GM21825 (cell line): ENCODE results near the gene MICU1.
"Not testable (repeated sequence)": the region's sequence is repeated elsewhere in the genome, so short reads cannot be mapped to it uniquely, and the experiment has no call there.

ENCODE experiments used
- ATAC-seq: cut with Tn5 transposase; IDR thresholded peaks from one replicate; pipeline ENCODE4 v1.9.1; 2021; ENCODE audit warnings: mild to moderate bottlenecking, moderate library complexity; ENCODE audit not compliant: unreplicated experiment

MICU1 gene

GRCh38 chr10:72353028-72353964 lies 272.6 kb downstream of the MICU1 start:
- no peak for ATAC-seq

DNA sequence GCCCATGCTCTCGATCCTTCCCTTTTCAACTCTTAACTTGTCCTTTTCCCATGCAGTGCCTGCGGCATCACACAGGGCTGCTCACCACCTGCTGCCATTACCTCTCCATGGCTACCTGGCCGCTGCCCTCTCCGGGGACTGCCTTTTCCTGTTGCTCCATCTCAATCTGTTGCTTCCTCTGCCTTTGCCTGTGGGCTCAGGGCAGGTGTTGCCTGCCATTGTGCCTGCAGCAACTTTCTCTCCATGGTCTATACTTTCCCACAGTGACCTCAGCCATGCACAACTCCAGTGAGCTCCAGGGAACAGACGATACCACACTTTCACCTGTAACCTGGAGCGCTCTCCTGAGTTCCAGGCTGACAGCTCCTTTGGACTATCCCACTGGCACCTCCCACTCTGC lies 274.4 kb downstream of the MICU1 start:
- no peak for ATAC-seq

DNA sequence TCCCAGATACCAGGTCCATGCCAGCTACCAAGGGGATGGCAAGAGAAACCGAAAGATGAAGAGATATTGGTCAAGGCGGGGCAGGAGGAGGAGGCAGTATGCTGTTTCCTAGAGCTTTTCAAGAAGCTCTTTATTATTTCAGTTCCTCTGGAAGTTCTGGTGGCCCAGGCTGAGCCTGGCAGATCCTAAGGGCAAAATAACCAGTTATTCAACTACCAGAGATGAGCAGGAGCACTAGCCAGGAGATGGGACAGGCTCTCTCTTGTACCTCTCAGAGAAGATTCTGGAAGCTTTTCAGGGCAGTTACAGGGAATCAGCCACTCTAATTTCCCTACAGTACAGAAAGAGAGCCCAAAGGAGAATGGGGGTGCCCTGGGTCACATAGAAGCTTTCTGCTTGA lies 276.4 kb downstream of the MICU1 start:
- no peak for ATAC-seq

DNA sequence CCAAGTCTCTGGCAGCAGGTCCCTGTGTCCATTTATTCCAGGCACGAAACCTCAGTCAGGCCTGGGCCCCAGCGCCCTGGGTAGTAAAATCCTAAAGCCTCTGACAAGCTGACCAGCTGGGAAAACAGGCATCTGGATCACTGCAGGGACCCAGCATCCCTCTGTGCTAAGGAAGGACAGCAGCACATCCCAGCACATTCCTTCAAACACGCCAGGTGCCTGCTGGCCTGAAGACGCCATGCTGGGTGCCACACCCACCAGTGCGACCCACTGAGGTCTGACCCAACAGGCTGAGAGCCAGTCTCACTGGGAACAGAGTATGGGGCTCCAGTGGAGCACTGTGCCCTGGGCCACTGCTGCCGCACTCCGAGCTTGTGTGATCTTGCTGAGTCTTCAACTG lies 277.6 kb downstream of the MICU1 start:
- no peak for ATAC-seq

DNA sequence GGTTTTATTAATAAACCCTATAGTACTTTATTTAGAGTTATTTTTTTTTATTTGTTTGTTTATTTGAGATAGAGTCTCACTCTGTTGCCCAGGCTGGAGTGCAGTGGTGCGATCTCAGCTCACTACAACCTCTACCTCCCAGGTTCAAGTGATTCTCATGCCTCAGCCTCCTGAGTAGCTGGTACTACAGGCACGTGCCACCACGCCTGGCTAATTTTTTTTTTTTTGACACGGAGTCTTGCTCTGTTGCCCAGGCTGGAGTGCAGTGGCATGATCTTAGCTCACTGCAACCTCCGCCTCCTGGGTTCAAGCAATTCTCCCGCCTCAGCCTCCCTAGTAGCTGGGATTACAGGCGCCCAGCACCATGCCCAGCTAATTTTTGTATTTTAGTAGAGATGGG lies 279.8 kb downstream of the MICU1 start:
- not testable (repeated sequence) for ATAC-seq

DNA sequence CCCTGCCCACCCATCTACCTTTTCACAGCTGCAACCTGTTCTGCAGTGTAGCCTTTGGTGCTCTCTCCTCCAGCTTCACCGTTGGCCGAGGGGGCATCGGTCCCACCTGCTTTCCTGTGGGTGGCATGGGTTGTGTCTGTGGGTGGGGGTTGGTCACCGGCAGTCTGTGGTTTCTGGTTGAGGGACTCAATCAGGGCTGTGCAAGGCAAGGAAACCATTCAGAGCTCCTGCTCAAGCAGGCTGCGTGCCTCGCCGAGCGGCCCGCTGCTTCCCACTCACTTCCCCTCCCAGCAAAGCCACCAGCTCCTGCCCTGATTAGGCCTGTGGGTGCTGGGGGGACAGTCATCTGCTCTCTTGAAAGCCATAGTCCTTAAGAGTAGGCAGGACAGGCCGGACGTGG lies 280.9 kb downstream of the MICU1 start:
- no peak for ATAC-seq

DNA sequence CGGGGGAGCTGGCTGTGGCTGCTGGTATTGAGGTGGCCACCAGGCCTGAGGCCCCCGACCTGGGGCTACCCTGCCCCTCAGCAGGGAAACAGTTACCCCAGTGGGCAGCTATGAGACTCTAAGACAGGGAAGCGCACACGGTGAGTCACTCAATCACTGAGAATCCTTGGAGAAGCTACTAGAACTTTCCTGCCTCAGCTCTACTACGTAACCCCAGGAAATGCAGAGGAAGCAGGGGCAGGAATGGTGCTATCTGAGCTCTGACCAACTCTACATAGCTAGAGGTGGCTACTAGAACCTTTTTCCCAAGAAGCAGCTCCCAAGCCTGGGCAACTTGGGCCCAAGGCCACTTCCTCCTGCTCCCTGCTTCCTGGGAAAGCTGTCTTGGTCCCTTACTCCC lies 283.0 kb downstream of the MICU1 start:
- ATAC-seq, result no peak

DNA sequence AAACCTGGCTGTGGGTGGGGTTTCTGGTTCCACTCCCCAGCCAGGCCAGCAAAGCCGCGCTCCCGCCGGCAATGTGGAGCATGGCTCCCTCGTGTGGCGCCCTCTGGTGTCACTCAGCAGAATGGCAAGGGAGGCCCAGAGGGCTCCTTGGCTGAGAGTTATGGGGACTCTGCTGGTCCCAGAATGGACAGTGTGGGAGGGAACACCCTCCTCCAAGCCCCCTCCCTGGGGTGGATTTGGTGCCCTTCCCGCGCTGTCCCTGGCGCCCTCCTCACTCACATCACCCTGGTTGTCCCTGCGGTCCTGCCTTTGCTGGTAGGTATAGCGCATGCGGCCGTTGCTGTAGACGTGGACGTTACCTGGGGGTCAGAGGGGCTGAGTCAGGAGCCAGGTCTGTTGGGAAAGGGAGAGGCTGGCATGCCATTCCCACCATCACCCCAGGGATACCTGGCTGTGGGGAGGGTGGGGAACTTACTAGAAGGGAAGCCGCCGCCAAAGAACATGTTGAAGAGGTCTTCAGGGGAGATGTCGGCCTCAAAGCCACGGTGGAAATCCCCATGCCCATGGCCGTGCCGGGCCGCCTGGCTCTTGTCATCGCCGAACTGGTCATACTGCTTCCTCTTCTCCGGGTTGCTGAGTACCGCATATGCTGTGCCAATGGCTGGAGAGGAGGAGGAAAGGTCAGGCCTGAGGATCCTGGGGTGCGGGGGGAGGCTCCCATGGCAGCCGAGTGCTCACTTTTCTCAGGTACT lies 285.2 kb downstream of the MICU1 start:
- ATAC-seq, result no peak

- ATAC-seq, result no peak
Observed at GRCh38 chr10:72338180-72338579, 287.7 kb downstream of the MICU1 start.

- ATAC-seq, result no peak
Observed at GRCh38 chr10:72337722-72338121, 288.2 kb downstream of the MICU1 start.

GRCh38 chr10:72337039-72337629 lies 288.7 kb downstream of the MICU1 start:
- ATAC-seq, result no peak

DNA sequence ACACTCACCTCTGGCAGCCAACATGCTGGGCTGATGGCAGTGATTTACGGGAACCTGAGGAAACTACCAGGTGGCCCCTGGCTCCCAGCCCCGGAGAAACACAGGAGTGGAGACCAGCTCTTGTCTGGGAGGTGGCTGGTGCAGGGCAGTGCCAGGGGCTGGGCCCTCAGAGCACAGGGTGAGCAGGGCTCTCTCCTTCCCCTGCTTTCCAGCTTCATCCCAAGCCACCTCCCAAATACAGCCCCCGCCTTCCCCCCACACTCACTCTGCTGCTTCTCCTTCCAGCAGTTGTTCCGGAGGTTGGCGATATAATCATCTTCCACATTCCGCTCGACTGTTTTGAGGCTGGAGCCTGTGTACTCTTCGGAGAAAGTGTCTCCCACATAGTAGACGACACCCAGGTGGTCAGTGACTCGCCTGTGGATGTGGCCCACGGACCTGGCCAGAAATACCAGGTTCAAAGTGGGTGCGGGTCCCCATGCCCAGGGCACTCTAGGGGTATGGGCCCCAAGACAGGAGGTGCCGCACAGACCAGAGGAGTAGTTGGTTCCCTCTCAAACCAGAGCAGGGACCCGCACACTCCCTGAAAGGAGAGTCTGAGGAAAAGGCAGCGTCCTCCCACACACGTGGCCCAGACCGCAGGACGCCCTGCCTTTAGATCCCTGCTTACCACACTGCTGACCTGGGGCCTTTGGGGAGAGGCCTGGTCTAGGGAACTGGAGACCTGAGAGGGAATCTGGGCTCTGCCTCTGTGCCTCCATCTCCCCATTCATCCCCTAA lies 289.4 kb downstream of the MICU1 start:
- no peak for ATAC-seq

- peak; percentile 23 for ATAC-seq
Observed at GRCh38 chr10:72335394-72336258, 290.3 kb downstream of the MICU1 start.

DNA sequence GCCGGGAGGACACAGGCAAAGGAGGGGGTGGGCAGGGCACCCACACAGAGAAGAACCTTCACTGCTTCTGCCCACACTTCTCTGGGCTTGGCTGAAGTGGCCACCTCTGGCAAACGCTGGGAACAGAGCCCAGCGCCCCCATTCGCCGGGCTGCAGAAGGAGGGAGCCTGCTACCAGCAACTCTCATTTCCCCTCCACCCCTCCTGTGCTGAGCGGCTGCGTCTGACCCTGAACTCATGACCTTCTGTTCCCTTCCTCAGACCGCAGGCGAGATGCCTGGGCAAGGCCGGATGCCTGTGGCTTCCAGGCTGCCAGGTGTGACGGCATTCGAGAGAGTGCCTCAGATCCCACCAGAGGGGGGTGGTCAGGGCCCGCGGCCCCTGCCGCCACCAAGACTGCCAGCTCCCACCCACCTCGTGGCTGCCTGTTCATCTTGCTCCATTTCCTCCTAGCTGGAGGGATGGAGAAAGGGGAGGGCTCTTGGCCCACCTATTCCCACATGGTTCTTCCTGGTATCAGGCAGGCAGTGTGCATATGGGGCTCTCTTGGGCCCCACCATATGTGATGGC lies 291.0 kb downstream of the MICU1 start:
- ATAC-seq, result peak; percentile 62

GRCh38 chr10:72334196-72334824 lies 291.6 kb downstream of the MICU1 start:
- ATAC-seq, result no peak

- ATAC-seq, result no peak
Observed at GRCh38 chr10:72333112-72334015, 292.5 kb downstream of the MICU1 start.

- ATAC-seq, result no peak
Observed at GRCh38 chr10:72332423-72333111, 293.3 kb downstream of the MICU1 start.
